Thyroid gland (tissue), 4 donors: ENCODE data around the gene ACTG2. TPM values are rescaled to one million over a fixed set of nuclear protein-coding genes. Genes with fewer than 3 reads are reported as not detected.

Experiments
- DNase-seq, 2 donors: peaks; one replicate each; pipeline ENCODE4 v3.0.0-alpha.2; 2019
- H3K27ac ChIP-seq, 3 donors: fragments of 200-600 bp; sonication (generic); 1 replicate in 2 of 3; 2 replicates in 1 of 3; pipeline ENCODE4 v1.5.1; 2016 to 2019; ENCODE audit warnings: mild to moderate bottlenecking in 1 of 3, moderate library complexity in 1 of 3
- H3K27me3 ChIP-seq: fragments of 200-600 bp; sonication (generic); one replicate; pipeline ENCODE4 v1.5.1; 2019
- H3K36me3 ChIP-seq, 2 donors: fragments of 200-600 bp; sonication (generic); one replicate each; pipeline ENCODE4 v1.5.1; 2016 to 2019
- H3K4me1 ChIP-seq, 2 donors: fragments of 200-600 bp; sonication (generic); one replicate each; pipeline ENCODE4 v1.5.1; 2017 to 2019
- H3K4me3 ChIP-seq, 3 donors: fragments of 200-600 bp; sonication (generic); replicated peaks in 1 of 3; 1 replicate in 2 of 3; 2 replicates in 1 of 3; pipeline ENCODE4 v1.5.1; 2016; ENCODE audit warnings: mild to moderate bottlenecking in 1 of 3
- H3K9me3 ChIP-seq: fragments of 200-600 bp; sonication (generic); one replicate; pipeline ENCODE4 v1.5.1; 2017
- POLR2A ChIP-seq, 2 donors: fragments of 450-650 bp; IDR thresholded peaks; one replicate each; pipeline ENCODE4 v1.6.1; 2017; ENCODE audit warnings: antibody characterized with exemption in 2 of 2, mild to moderate bottlenecking in 2 of 2, moderate library complexity in 1 of 2
- WGBS, 2 donors: methylation state at CpG; one replicate each; pipeline ENCODE4 v1.1.5; 2017; 5-methylcytosine and 5-hydroxymethylcytosine counted together
- intact Hi-C: fragments of 100-400 bp; cut with DNase I; formaldehyde crosslinking; loops from one replicate; pipeline ENCODE4 v1.15.1; 2023
- total RNA-seq, 4 donors: library from RNA; depleted of rRNA; stranded (reverse); fragments of >200 nt; gene quantifications; one replicate each; pipeline ENCODE4 v1.2.3, GENCODE V29; 2016
- TF ChIP-seq, protein P1 (sequence below), 6 experiments: fragments of 200-600 bp in 3 of 6; fragments of 450-650 bp in 3 of 6; sonication (generic) in 3 of 6; IDR thresholded peaks; one replicate each; pipeline ENCODE4 v1.5.1; 2016 to 2019; ENCODE audit warnings: antibody characterized with exemption in 6 of 6, mild to moderate bottlenecking in 2 of 6, inconsistent platforms in 1 of 6, moderate library complexity in 1 of 6

Gene ACTG2
- total RNA-seq, 4 donors from 2014 or later = 1.5 to 24.4 (median 2.3) TPM

DNA sequence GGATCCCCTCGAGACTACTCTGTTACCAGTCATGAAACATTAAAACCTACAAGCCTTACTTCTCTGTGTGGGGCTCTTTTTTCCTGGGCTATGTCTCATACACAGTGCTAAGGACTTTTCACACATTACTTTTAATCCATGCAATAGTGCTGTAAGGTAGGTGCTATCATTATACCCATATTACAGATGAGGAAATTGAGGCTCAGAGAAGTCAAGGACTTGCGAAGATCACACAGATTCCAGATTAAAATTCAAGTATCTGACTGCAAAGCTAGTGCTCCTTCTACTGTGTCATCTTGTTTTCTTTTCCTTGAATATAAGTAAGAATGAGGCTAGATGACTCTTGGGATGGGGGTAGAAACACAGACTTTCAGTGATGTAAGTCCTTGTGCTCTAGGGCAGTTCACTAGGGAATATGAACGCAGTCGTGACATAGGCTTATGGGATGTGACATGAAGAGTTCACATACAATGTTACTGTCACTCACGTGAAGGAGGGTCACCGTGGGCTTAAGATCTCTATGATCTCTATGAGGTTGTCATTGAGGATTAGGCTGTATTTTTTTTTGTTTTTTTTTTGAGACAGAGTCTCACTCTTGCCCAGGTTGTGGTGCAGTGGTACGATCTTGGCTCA, 26.9 kb downstream of the ACTG2 start:
- Histone ChIP-seq H3K4me3 (no peak overlapping the region), H3K4me1 (no peaks in the 10 kb centered on the region), H3K36me3 (no peaks in the 10 kb centered on the region), H3K9me3 (no peaks in the 10 kb centered on the region), H3K27ac (no peak overlapping the region), H3K27me3 (no peaks in the 10 kb centered on the region)
- DNase-seq = no peak
- WGBS, 2 donors = 87 to 88% methylated on average over 7 of the region's 7 CpGs
- intact Hi-C loops = loop anchor here (10.0 kb wide), 1 partner anchor 85 kb away; no protein-coding TSS in a partner anchor
- TF ChIP-seq POLR2A (IDR thresholded peaks at IDR 0.05) = no peak
- TF ChIP-seq, protein P1, sequence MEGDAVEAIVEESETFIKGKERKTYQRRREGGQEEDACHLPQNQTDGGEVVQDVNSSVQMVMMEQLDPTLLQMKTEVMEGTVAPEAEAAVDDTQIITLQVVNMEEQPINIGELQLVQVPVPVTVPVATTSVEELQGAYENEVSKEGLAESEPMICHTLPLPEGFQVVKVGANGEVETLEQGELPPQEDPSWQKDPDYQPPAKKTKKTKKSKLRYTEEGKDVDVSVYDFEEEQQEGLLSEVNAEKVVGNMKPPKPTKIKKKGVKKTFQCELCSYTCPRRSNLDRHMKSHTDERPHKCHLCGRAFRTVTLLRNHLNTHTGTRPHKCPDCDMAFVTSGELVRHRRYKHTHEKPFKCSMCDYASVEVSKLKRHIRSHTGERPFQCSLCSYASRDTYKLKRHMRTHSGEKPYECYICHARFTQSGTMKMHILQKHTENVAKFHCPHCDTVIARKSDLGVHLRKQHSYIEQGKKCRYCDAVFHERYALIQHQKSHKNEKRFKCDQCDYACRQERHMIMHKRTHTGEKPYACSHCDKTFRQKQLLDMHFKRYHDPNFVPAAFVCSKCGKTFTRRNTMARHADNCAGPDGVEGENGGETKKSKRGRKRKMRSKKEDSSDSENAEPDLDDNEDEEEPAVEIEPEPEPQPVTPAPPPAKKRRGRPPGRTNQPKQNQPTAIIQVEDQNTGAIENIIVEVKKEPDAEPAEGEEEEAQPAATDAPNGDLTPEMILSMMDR (IDR thresholded peaks at IDR 0.05) = no peak

DNA sequence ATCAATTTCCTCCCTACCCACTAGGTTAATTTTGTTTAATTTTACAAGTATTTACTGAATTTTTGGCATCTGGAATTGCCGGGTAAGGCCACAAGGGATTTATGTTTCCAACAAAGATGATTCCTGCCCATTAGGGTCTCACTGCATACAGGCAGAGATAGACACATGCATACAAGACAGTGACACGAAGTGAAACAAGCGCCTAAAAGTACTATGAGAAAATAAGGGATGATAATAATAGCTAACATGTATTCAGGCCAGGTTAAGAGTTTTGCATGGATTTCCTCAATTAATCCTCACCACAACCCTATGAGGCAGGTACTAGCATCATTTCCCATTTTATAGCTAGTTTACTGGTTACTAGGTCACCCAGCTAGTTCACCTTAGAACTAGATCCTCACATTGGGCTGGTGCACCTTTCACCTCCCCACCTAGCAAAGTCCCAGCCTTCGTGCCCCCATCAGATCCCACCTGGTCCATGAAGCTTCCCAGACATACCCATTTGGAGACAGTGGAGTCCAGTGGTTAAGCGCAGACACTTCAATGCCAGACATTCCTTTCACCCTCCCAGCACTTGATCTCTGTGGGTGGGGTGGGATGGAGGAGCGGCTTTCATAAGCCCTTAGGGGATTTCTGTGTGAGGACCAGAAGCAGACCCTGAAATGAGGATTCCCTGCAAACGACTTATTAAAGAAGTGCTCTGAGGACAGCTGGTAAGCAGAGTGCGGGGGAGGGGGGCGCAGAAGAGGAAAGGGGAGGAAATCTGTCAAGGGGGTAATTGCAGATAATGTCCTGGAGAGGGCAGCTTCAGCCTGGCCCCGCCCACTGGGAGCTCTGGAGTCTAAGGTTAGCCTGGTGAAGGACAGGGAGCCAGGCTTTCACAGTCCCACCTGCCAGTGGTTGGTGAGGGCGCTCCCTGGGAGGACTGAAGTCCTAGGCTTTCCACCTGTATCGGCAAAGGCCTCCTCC, 28.1 kb downstream of the ACTG2 start:
- intact Hi-C loops = loop anchor here (10.0 kb wide), 1 partner anchor 84 kb away; no protein-coding TSS in a partner anchor
- DNase-seq = peak in 1 of 2 donors; percentile 7
- WGBS, 2 donors = 44 to 45% methylated on average over 12 of the region's 12 CpGs

DNA sequence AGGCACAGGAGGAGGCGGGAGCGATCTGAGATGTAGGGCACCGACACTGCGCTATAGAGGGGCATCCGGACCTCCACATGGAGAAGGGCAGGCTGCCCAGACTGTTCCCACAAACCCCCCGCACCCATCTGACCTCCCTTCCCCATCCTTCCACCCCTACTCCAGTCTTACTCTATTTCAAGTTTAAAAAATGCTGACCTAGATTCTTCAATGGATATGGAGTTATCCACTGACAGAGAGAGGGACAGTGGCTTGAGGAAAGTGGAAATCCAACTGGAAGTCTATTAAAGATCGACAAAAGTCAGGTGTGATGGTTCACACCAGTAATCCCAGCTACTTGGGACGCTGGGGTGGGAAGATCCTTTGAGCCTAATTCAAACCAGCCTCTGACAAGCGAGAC, 28.8 kb downstream of the ACTG2 start:
- Histone ChIP-seq H3K4me3 (no peak overlapping the region), H3K36me3 (no peaks in the 10 kb centered on the region), H3K27ac (no peak overlapping the region), H3K4me1 (peaks cover 4% of the 10 kb centered on the region in 2 donors), H3K27me3 (no peaks in the 10 kb centered on the region), H3K9me3 (no peaks in the 10 kb centered on the region)
- DNase-seq = no peak
- intact Hi-C loops = loop anchor here (10.0 kb wide), 1 partner anchor 83 kb away; no protein-coding TSS in a partner anchor
- TF ChIP-seq POLR2A (IDR thresholded peaks at IDR 0.05) = no peak
- TF ChIP-seq, protein P1 (IDR thresholded peaks at IDR 0.05) = no peak
- 85 to 91% methylated on average over 9 of the region's 9 CpGs for WGBS, 2 donors

More for the DNA sequence above, 28.1 kb downstream of the ACTG2 start:
- no peaks in the 10 kb centered on the region for H3K27me3 ChIP-seq
- no peaks in the 10 kb centered on the region for H3K36me3 ChIP-seq
- TF ChIP-seq POLR2A (IDR thresholded peaks at IDR 0.05) = no peak
- TF ChIP-seq, protein P1 (IDR thresholded peaks at IDR 0.05) = no peak
- no peak overlapping the region for H3K27ac ChIP-seq
- no peak overlapping the region for H3K4me3 ChIP-seq
- H3K4me1 ChIP-seq = peaks cover 0 to under 1% of the 10 kb centered on the region in 2 donors
- no peaks in the 10 kb centered on the region for H3K9me3 ChIP-seq

DNA sequence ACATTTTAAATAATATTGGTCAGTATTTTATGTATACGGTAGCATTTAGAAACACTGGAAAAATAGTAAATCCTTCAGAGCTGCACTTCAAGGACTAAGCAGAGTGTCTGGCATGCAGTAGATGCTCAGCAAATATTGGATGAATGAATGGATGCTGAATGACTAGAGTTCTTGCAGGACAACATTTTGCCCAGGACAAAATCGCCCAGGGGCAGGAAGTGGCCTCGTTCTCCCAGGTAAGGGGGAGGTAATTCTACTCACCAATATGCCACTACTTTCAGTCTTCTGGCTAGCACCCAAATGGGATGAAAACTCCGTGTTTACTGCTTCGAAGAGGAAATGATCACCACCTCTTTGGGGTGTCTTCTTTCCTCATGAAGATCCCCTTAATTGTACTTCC, 29.9 kb downstream of the ACTG2 start:
- Histone ChIP-seq H3K4me3 (no peak overlapping the region), H3K27ac (no peak overlapping the region), H3K27me3 (no peaks in the 10 kb centered on the region), H3K36me3 (no peaks in the 10 kb centered on the region), H3K9me3 (no peaks in the 10 kb centered on the region), H3K4me1 (peaks cover 7 to 8% of the 10 kb centered on the region in 2 donors)
- TF ChIP-seq, protein P1 (IDR thresholded peaks at IDR 0.05) = no peak
- no peak for TF ChIP-seq POLR2A (IDR thresholded peaks at IDR 0.05)
- no peak for DNase-seq
- WGBS, 2 donors = 54 to 56% methylated on average over 5 of the region's 5 CpGs
- intact Hi-C loops = loop anchor here (10.0 kb wide), 1 partner anchor 82 kb away; no protein-coding TSS in a partner anchor
